HCT116 (cell line): Measurements from ENCODE around the gene FAM131B.

ENCODE experiments used
- EGR1 ChIP-seq: IDR thresholded peaks from 2 replicates; pipeline ENCODE4 v1.6.1; 2012; ENCODE audit warnings: low read depth
- ELF1 ChIP-seq: IDR thresholded peaks from 2 replicates; pipeline ENCODE4 v1.6.1; 2012; ENCODE audit warnings: low read depth, borderline replicate concordance
- EZH2 ChIP-seq: fragments of 200-600 bp; sonication (generic); IDR thresholded peaks from 2 replicates; pipeline ENCODE4 v1.6.1; 2017; ENCODE audit warnings: antibody characterized with exemption, mixed run types
- EZH2phosphoT487 ChIP-seq: fragments of 200-600 bp; IDR thresholded peaks from 2 replicates; pipeline ENCODE4 v1.6.1; 2018; ENCODE audit warnings: antibody characterized with exemption, borderline replicate concordance
- JUND ChIP-seq: IDR thresholded peaks from 2 replicates; pipeline ENCODE4 v1.6.1; 2012
- POLR2A ChIP-seq: IDR thresholded peaks from 2 replicates; pipeline ENCODE4 v1.7.0; 2011; ENCODE audit warnings: borderline replicate concordance; ENCODE audit not compliant: insufficient read depth, insufficient read length; ENCODE audit errors: extremely low read depth
- POLR2AphosphoS5 ChIP-seq: IDR thresholded peaks from 2 replicates; pipeline ENCODE4 v1.6.1; 2011; ENCODE audit warnings: mild to moderate bottlenecking, low read depth, low read length, moderate library complexity
- RAD21 ChIP-seq: IDR thresholded peaks from 2 replicates; pipeline ENCODE4 v1.6.1; 2012; ENCODE audit warnings: low read depth, mild to moderate bottlenecking
- SIN3A ChIP-seq: IDR thresholded peaks from 2 replicates; pipeline ENCODE4 v1.6.1; 2012; ENCODE audit warnings: low read depth
- SP1 ChIP-seq: IDR thresholded peaks from 2 replicates; pipeline ENCODE4 v1.6.1; 2012; ENCODE audit warnings: low read depth
- ZNF274 ChIP-seq: fragments of 200-500 bp; sonication (Bioruptor generic); IDR thresholded peaks from 2 replicates; pipeline ENCODE4 v1.6.1; 2014; ENCODE audit warnings: mild to moderate bottlenecking, low read depth, low read length, inconsistent platforms
- TF ChIP-seq, protein P1 (sequence below): IDR thresholded peaks from 2 replicates; pipeline ENCODE4 v1.6.1; 2012; ENCODE audit warnings: low read depth
- TF ChIP-seq, protein P2 (sequence below), 3 experiments: fragments of 200-600 bp in 1 of 3; sonication (generic) in 1 of 3; IDR thresholded peaks in 2 of 3; conservative IDR thresholded peaks in 1 of 3; 2 replicates each; pipeline ENCODE4 v1.5.1; 2012 to 2017; ENCODE audit warnings: low read depth in 2 of 3, low read length in 2 of 3, antibody characterized with exemption in 1 of 3, borderline replicate concordance in 1 of 3, control low read depth in 1 of 3, mild to moderate bottlenecking in 1 of 3, mixed read lengths in 1 of 3, mixed run types in 1 of 3, moderate library complexity in 1 of 3; ENCODE audit not compliant: insufficient read depth in 1 of 3
- TF ChIP-seq, protein P3 (sequence below): IDR thresholded peaks from 2 replicates; pipeline ENCODE4 v1.6.1; 2012

DNA sequence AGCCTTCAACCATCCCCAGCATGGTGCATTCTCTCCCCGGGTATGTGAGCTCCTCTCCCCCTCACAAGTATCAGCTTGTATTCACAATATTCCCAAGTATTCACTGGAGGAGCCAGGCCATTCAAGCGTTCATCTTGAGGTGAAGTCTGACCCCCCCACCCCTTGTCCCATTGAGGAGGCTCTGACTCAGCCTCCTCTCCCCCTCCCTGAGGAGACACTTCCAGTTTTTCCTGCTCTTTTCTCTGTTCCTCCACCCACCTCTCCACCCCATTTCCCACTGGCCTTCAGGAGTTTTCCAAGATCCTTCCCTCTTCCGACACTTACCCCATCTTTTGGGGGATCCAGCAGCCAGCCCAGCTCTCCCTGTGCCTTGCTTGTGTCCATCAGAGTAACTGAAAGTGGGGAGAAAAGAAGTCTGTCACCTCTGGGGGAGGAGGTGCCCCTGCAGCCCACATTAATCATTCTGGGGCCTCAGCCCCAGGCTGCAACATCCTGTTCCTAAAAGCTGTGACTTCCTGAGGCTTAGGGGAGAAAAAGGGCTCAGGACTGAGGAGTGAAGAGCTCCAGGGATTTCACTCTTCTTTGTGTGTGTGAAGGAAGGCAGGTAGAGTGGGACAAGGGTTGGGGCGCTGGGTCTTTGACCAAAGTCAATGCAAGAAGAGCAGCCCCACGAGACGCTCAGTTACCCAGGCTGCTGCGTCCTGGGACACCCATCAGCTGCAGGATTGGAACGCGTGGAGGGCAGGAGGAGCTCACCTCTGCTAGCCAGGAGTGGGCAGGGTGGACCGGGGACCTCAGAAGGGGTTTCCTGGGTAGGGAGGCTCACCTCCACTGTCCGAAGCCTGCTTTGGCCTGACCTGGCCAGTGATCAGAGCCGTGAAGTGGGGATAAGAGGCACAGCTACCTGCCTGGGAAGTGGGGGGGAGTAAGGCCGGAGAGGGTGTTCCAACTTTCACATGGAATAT is 45.1 kb upstream of the FAM131B start:
- TF ChIP-seq, protein P1, sequence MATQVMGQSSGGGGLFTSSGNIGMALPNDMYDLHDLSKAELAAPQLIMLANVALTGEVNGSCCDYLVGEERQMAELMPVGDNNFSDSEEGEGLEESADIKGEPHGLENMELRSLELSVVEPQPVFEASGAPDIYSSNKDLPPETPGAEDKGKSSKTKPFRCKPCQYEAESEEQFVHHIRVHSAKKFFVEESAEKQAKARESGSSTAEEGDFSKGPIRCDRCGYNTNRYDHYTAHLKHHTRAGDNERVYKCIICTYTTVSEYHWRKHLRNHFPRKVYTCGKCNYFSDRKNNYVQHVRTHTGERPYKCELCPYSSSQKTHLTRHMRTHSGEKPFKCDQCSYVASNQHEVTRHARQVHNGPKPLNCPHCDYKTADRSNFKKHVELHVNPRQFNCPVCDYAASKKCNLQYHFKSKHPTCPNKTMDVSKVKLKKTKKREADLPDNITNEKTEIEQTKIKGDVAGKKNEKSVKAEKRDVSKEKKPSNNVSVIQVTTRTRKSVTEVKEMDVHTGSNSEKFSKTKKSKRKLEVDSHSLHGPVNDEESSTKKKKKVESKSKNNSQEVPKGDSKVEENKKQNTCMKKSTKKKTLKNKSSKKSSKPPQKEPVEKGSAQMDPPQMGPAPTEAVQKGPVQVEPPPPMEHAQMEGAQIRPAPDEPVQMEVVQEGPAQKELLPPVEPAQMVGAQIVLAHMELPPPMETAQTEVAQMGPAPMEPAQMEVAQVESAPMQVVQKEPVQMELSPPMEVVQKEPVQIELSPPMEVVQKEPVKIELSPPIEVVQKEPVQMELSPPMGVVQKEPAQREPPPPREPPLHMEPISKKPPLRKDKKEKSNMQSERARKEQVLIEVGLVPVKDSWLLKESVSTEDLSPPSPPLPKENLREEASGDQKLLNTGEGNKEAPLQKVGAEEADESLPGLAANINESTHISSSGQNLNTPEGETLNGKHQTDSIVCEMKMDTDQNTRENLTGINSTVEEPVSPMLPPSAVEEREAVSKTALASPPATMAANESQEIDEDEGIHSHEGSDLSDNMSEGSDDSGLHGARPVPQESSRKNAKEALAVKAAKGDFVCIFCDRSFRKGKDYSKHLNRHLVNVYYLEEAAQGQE, result no peak
- TF ChIP-seq, protein P2, sequence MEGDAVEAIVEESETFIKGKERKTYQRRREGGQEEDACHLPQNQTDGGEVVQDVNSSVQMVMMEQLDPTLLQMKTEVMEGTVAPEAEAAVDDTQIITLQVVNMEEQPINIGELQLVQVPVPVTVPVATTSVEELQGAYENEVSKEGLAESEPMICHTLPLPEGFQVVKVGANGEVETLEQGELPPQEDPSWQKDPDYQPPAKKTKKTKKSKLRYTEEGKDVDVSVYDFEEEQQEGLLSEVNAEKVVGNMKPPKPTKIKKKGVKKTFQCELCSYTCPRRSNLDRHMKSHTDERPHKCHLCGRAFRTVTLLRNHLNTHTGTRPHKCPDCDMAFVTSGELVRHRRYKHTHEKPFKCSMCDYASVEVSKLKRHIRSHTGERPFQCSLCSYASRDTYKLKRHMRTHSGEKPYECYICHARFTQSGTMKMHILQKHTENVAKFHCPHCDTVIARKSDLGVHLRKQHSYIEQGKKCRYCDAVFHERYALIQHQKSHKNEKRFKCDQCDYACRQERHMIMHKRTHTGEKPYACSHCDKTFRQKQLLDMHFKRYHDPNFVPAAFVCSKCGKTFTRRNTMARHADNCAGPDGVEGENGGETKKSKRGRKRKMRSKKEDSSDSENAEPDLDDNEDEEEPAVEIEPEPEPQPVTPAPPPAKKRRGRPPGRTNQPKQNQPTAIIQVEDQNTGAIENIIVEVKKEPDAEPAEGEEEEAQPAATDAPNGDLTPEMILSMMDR (IDR thresholded peaks at IDR 0.05 in 2 of 3, conservative IDR thresholded peaks at IDR 0.05 in 1 of 3; ENCODE audit: borderline replicate concordance in 1 of 3, insufficient read depth in 1 of 3, low read depth in 2 of 3, low read length in 2 of 3), result no peak
- TF ChIP-seq EZH2phosphoT487 (no peak), EGR1 (no peak), POLR2AphosphoS5 (no peak; the same call in 1 of the 2 replicates), EZH2 (no peak), SP1 (peak; percentile 27; the same call in 1 of the 2 replicates), RAD21 (no peak), POLR2A (no peak), SIN3A (no peak), ELF1 (no peak), JUND (no peak), ZNF274 (no peak)
- TF ChIP-seq, protein P3, sequence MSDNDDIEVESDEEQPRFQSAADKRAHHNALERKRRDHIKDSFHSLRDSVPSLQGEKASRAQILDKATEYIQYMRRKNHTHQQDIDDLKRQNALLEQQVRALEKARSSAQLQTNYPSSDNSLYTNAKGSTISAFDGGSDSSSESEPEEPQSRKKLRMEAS, result no peak
